Upper lobe of left lung (tissue), 6 donors: ENCODE measurements around the gene ACTG2. TPM values are rescaled to one million over a fixed set of nuclear protein-coding genes. Genes with fewer than 3 reads are reported as not detected.

Experiments used
- ATAC-seq, 2 donors: fragments of 200-7000 bp; cut with Tn5 transposase; one replicate each; pipeline ENCODE4 v1.9.1; 2022; ENCODE audit warnings: mild to moderate bottlenecking in 2 of 2, moderate library complexity in 2 of 2; ENCODE audit not compliant: low FRiP score in 2 of 2
- DNase-seq, 2 donors: peaks; one replicate each; pipeline ENCODE4 v3.0.0-alpha.2; 2019 to 2020
- H3K27ac ChIP-seq, 4 donors: fragments of 200-600 bp; sonication (generic); one replicate each; pipeline ENCODE4 v1.5.1; 2016 to 2019
- H3K27me3 ChIP-seq, 4 donors: fragments of 200-600 bp; sonication (generic); one replicate each; pipeline ENCODE4 v1.5.1; 2017 to 2019
- H3K36me3 ChIP-seq, 4 donors: fragments of 200-600 bp; sonication (generic); one replicate each; pipeline ENCODE4 v1.5.1; 2016 to 2019
- H3K4me1 ChIP-seq, 4 donors: fragments of 200-600 bp; sonication (generic); one replicate each; pipeline ENCODE4 v1.5.1; 2018 to 2019
- H3K4me3 ChIP-seq, 4 donors: fragments of 200-600 bp; sonication (generic); one replicate each; pipeline ENCODE4 v1.5.1; 2017 to 2019; ENCODE audit warnings: mild to moderate bottlenecking in 2 of 4, moderate library complexity in 1 of 4
- H3K9me3 ChIP-seq, 4 donors: fragments of 200-600 bp; sonication (generic); one replicate each; pipeline ENCODE4 v1.5.1; 2018 to 2019
- CTCF ChIP-seq, 6 experiments: fragments of 450-650 bp in 4 of 6; fragments of 200-600 bp in 2 of 6; sonication (generic) in 2 of 6; IDR thresholded peaks; one replicate each; pipeline ENCODE4 v1.5.1; 2016 to 2019; ENCODE audit warnings: antibody characterized with exemption in 6 of 6
- EP300 ChIP-seq, 4 donors: sonication (generic); formaldehyde crosslinking; IDR thresholded peaks; one replicate each; pipeline ENCODE4 v1.5.1; 2017; ENCODE audit warnings: antibody characterized with exemption in 4 of 4, control low read depth in 2 of 4
- POLR2A ChIP-seq, 4 donors: fragments of 450-650 bp; IDR thresholded peaks; one replicate each; pipeline ENCODE4 v1.5.1; 2016 to 2017; ENCODE audit warnings: antibody characterized with exemption in 4 of 4, mild to moderate bottlenecking in 2 of 4
- POLR2AphosphoS5 ChIP-seq, 2 donors: sonication (generic); formaldehyde crosslinking; IDR thresholded peaks; one replicate each; pipeline ENCODE4 v1.5.1; 2017; ENCODE audit warnings: antibody characterized with exemption in 2 of 2
- WGBS, 2 donors: methylation state at CpG; one replicate each; pipeline ENCODE4 v1.1.5; 2017 to 2018; 5-methylcytosine and 5-hydroxymethylcytosine counted together
- total RNA-seq, 6 donors: library from RNA; depleted of rRNA in 4 of 6; stranded (reverse); fragments of >200 nt in 4 of 6; gene quantifications; one replicate each; pipeline versions ENCODE4 v1.1.0 to v1.2.1, GENCODE V29; 2016 to 2021
- donor health status: DM: no; HTN: no; CAD: no; lungs with moderate emphysema.
- donor health status: DM: no; HTN: yes; CAD: no; lungs with severe emphysema.

Gene ACTG2
- total RNA-seq, 6 donors from 2014 or later, result 10.8 to 65.3 (median 27.2) TPM

- Histone ChIP-seq H3K27ac (no peak overlapping the region), H3K27me3 (no peaks in the 10 kb centered on the region), H3K36me3 (no peaks in the 10 kb centered on the region), H3K4me1 (no peaks in the 10 kb centered on the region), H3K4me3 (no peak overlapping the region), H3K9me3 (no peaks in the 10 kb centered on the region)
- no peak for ATAC-seq
- WGBS, 2 donors, result 74 to 75% methylated on average over 6 of the region's 6 CpGs
- no peak for TF ChIP-seq POLR2AphosphoS5 (IDR thresholded peaks at IDR 0.05)
- TF ChIP-seq CTCF (IDR thresholded peaks at IDR 0.05), result no peak
- no peak for TF ChIP-seq EP300 (IDR thresholded peaks at IDR 0.05)
- no peak for TF ChIP-seq POLR2A (IDR thresholded peaks at IDR 0.05)
- no peak for DNase-seq
Measured at GRCh38 chr2:73910873-73911547, 18.2 kb downstream of the ACTG2 start.

- no peaks in the 10 kb centered on the region for H3K27me3 ChIP-seq
- no peaks in the 10 kb centered on the region for H3K4me1 ChIP-seq
- no peak overlapping the region for H3K27ac ChIP-seq
- no peaks in the 10 kb centered on the region for H3K36me3 ChIP-seq
- H3K4me3 ChIP-seq, result no peak overlapping the region
- 77 to 78% methylated on average over 8 of the region's 8 CpGs for WGBS, 2 donors
- TF ChIP-seq CTCF (IDR thresholded peaks at IDR 0.05), result no peak
- no peak for TF ChIP-seq EP300 (IDR thresholded peaks at IDR 0.05)
- no peak for TF ChIP-seq POLR2AphosphoS5 (IDR thresholded peaks at IDR 0.05)
- TF ChIP-seq POLR2A (IDR thresholded peaks at IDR 0.05), result no peak
- DNase-seq (no peak), ATAC-seq (no peak)
- no peaks in the 10 kb centered on the region for H3K9me3 ChIP-seq
Measured at GRCh38 chr2:73911548-73912208, 18.9 kb downstream of the ACTG2 start.

- Histone ChIP-seq H3K36me3 (no peaks in the 10 kb centered on the region), H3K4me3 (no peak overlapping the region), H3K27ac (no peak overlapping the region), H3K9me3 (no peaks in the 10 kb centered on the region), H3K27me3 (no peaks in the 10 kb centered on the region), H3K4me1 (no peaks in the 10 kb centered on the region)
- WGBS, 2 donors, result 89 to 94% methylated on average over 8 of the region's 8 CpGs
- no peak for TF ChIP-seq CTCF (IDR thresholded peaks at IDR 0.05)
- no peak for TF ChIP-seq EP300 (IDR thresholded peaks at IDR 0.05)
- TF ChIP-seq POLR2A (IDR thresholded peaks at IDR 0.05), result no peak
- TF ChIP-seq POLR2AphosphoS5 (IDR thresholded peaks at IDR 0.05), result no peak
- DNase-seq (no peak), ATAC-seq (no peak)
Measured at GRCh38 chr2:73913414-73914054, 20.7 kb downstream of the ACTG2 start.

- no peak overlapping the region for H3K27ac ChIP-seq
- TF ChIP-seq POLR2AphosphoS5 (IDR thresholded peaks at IDR 0.05), result no peak
- TF ChIP-seq CTCF (IDR thresholded peaks at IDR 0.05), result no peak
- TF ChIP-seq EP300 (IDR thresholded peaks at IDR 0.05), result no peak
- TF ChIP-seq POLR2A (IDR thresholded peaks at IDR 0.05), result no peak
- H3K36me3 ChIP-seq, result no peaks in the 10 kb centered on the region
- DNase-seq (no peak), ATAC-seq (no peak)
- no peaks in the 10 kb centered on the region for H3K9me3 ChIP-seq
- H3K4me1 ChIP-seq, result no peaks in the 10 kb centered on the region
- H3K27me3 ChIP-seq, result no peaks in the 10 kb centered on the region
- WGBS, 2 donors, result 82 to 83% methylated on average over 4 of the region's 4 CpGs
- H3K4me3 ChIP-seq, result no peak overlapping the region
Measured at GRCh38 chr2:73914667-73915066, 21.9 kb downstream of the ACTG2 start.
